H1 (cell line): ENCODE results near the gene GLYR1. TPM values are rescaled to one million over a fixed set of nuclear protein-coding genes. Genes with fewer than 3 reads are reported as not detected.

Experiments used
- CTCF ChIA-PET: fragments of 300-600 bp; sonication (Branson Sonifier 250); formaldehyde crosslinking; loops from one replicate; lab custom pipeline; 2021; ENCODE audit not compliant: partially characterized antibody; lab: Charles Lee
- POLR2A ChIA-PET: fragments of 300-600 bp; sonication (Branson Sonifier 250); formaldehyde crosslinking; loops from one replicate; lab custom pipeline; 2021; ENCODE audit warnings: inconsistent platforms; ENCODE audit not compliant: partially characterized antibody; lab: Charles Lee
- DNase-seq, 2 experiments: peaks; one replicate each; pipeline versions ENCODE4 v3.0.0 to v3.0.0-alpha.2; 2010 to 2022; ENCODE audit warnings: low spot score in 2 of 2, low read depth in 1 of 2, mixed read lengths in 1 of 2
- FAIRE-seq: peaks from 2 replicates; lab custom pipeline; 2011; peaks lifted over from hg19 to GRCh38; lab: Jason Lieb, UNC
- H2AFZ ChIP-seq: 2 replicates; pipeline ENCODE4 v1.8.1; 2012; ENCODE audit warnings: low read length, inconsistent platforms
- H2AK5ac ChIP-seq: 2 replicates; pipeline ENCODE4 v1.6.1; 2013; ENCODE audit warnings: low read depth, low read length
- H2BK120ac ChIP-seq: replicated peaks from 2 replicates; pipeline ENCODE3; 2013; ENCODE audit warnings: low read depth, low read length, inconsistent platforms
- H2BK12ac ChIP-seq: 2 replicates; pipeline ENCODE4 v1.6.1; 2013; ENCODE audit warnings: low read depth, low read length
- H2BK15ac ChIP-seq: 2 replicates; pipeline ENCODE4 v1.6.1; 2013; ENCODE audit warnings: low read length
- H2BK20ac ChIP-seq: 2 replicates; pipeline ENCODE4 v1.6.1; 2013; ENCODE audit warnings: low read length
- H2BK5ac ChIP-seq: 2 replicates; pipeline ENCODE4 v1.6.1; 2013; ENCODE audit warnings: low read depth, low read length
- H3K14ac ChIP-seq: 2 replicates; pipeline ENCODE4 v1.6.1; 2013; ENCODE audit warnings: inconsistent platforms; ENCODE audit not compliant: insufficient read length
- H3K18ac ChIP-seq: 2 replicates; pipeline ENCODE4 v1.6.1; 2013; ENCODE audit warnings: low read length; ENCODE audit errors: extremely low read depth
- H3K23ac ChIP-seq: 2 replicates; pipeline ENCODE4 v1.6.1; 2013; ENCODE audit warnings: inconsistent platforms; ENCODE audit not compliant: insufficient read length
- H3K23me2 ChIP-seq: 2 replicates; pipeline ENCODE4 v1.6.1; 2013; ENCODE audit warnings: low read depth, low read length
- H3K27ac ChIP-seq: 2 replicates; pipeline ENCODE4 v1.6.1; 2011; ENCODE audit warnings: low read depth, low read length, inconsistent platforms
- H3K27me3 ChIP-seq, 4 experiments: replicated peaks in 1 of 4; 1 replicate in 1 of 4; 2 replicates in 3 of 4; pipeline versions ENCODE4 v1.6.1 to v1.8.1; 2011 to 2013; ENCODE audit warnings: low read length in 3 of 4, mild to moderate bottlenecking in 3 of 4, inconsistent platforms in 2 of 4, mixed read lengths in 2 of 4, moderate library complexity in 1 of 4; ENCODE audit not compliant: control insufficient read depth in 3 of 4, insufficient read depth in 3 of 4; ENCODE audit errors: extremely low read depth in 1 of 4
- H3K36me3 ChIP-seq, 4 experiments: 2 replicates each; pipeline versions ENCODE4 v1.6.1 to v1.8.1; 2011 to 2013; ENCODE audit warnings: mild to moderate bottlenecking in 4 of 4, low read length in 3 of 4, moderate library complexity in 2 of 4, control low read depth in 1 of 4, inconsistent platforms in 1 of 4; ENCODE audit not compliant: insufficient read depth in 4 of 4, control insufficient read depth in 2 of 4
- H3K4ac ChIP-seq: replicated peaks from 2 replicates; pipeline ENCODE3; 2013; ENCODE audit warnings: low read length, low read depth, mixed read lengths, inconsistent platforms; ENCODE audit not compliant: insufficient read length
- H3K4me1 ChIP-seq, 4 experiments: replicated peaks in 1 of 4; 1 replicate in 1 of 4; 2 replicates in 3 of 4; pipeline versions ENCODE4 v1.6.1 to v1.8.1; 2011 to 2013; ENCODE audit warnings: low read length in 3 of 4, inconsistent platforms in 2 of 4, mixed read lengths in 1 of 4; ENCODE audit not compliant: insufficient read depth in 4 of 4, control insufficient read depth in 3 of 4
- H3K4me2 ChIP-seq, 2 experiments: 2 replicates each; pipeline versions ENCODE4 v1.6.1 to v1.8.1; 2011 to 2013; ENCODE audit warnings: low read depth in 2 of 2, low read length in 2 of 2, control low read depth in 1 of 2, inconsistent platforms in 1 of 2, mild to moderate bottlenecking in 1 of 2; ENCODE audit not compliant: insufficient read depth in 1 of 2
- H3K4me3 ChIP-seq, 4 experiments: fragments of 200-600, 300-600 bp in 1 of 4; sonication (generic), shearing (Covaris generic), sonication (Bioruptor Twin) in 1 of 4; 2 replicates each; pipeline versions ENCODE4 v1.5.1 to v1.8.1; 2011 to 2016; ENCODE audit warnings: low read length in 4 of 4, low read depth in 3 of 4, control low read depth in 2 of 4, inconsistent platforms in 2 of 4, mild to moderate bottlenecking in 2 of 4, mixed read lengths in 1 of 4, moderate library complexity in 1 of 4; ENCODE audit not compliant: insufficient read depth in 2 of 4; ENCODE audit errors: extremely low read depth in 1 of 4
- H3K56ac ChIP-seq: replicated peaks from 2 replicates; pipeline ENCODE3; 2013; ENCODE audit warnings: low read depth, mild to moderate bottlenecking, mixed read lengths, low read length, inconsistent platforms; ENCODE audit not compliant: insufficient read length
- H3K79me1 ChIP-seq: 2 replicates; pipeline ENCODE4 v1.6.1; 2013; ENCODE audit warnings: low read depth, low read length, control low read depth
- H3K79me2 ChIP-seq, 2 experiments: 2 replicates each; pipeline versions ENCODE4 v1.6.1 to v1.8.1; 2012 to 2013; ENCODE audit warnings: low read length in 2 of 2, mild to moderate bottlenecking in 2 of 2, inconsistent platforms in 1 of 2; ENCODE audit not compliant: insufficient read depth in 2 of 2, control insufficient read depth in 1 of 2
- H3K9ac ChIP-seq, 4 experiments: replicated peaks in 1 of 4; 1 replicate in 1 of 4; 2 replicates in 3 of 4; pipeline versions ENCODE4 v1.6.1 to v1.8.1; 2011 to 2013; ENCODE audit warnings: low read depth in 3 of 4, low read length in 3 of 4, control low read depth in 2 of 4, mild to moderate bottlenecking in 2 of 4, moderate library complexity in 2 of 4, inconsistent platforms in 1 of 4; ENCODE audit errors: extremely low read depth in 1 of 4
- H3K9me3 ChIP-seq, 2 experiments: 2 replicates each; pipeline versions ENCODE4 v1.6.1 to v1.8.1; 2012 to 2013; ENCODE audit warnings: mild to moderate bottlenecking in 2 of 2, moderate library complexity in 2 of 2, control low read depth in 1 of 2, inconsistent platforms in 1 of 2, low read depth in 1 of 2, low read length in 1 of 2, mixed read lengths in 1 of 2; ENCODE audit not compliant: insufficient read depth in 2 of 2
- H4K20me1 ChIP-seq, 2 experiments: replicated peaks in 1 of 2; 2 replicates each; pipeline versions ENCODE3 to v1.8.1; 2011 to 2013; ENCODE audit warnings: inconsistent platforms in 2 of 2, low read length in 2 of 2, mild to moderate bottlenecking in 1 of 2; ENCODE audit not compliant: insufficient read depth in 2 of 2, control insufficient read depth in 1 of 2
- H4K5ac ChIP-seq: 2 replicates; pipeline ENCODE4 v1.6.1; 2013; ENCODE audit warnings: low read length, low read depth, mixed read lengths, inconsistent platforms; ENCODE audit not compliant: insufficient read length
- H4K8ac ChIP-seq: 2 replicates; pipeline ENCODE4 v1.8.0; 2013; ENCODE audit warnings: mild to moderate bottlenecking, moderate library complexity, low read length, inconsistent platforms; ENCODE audit not compliant: insufficient read depth; ENCODE audit errors: extremely low read depth
- H4K91ac ChIP-seq: replicated peaks from 2 replicates; pipeline ENCODE3; 2013; ENCODE audit warnings: low read length, mixed read lengths, inconsistent platforms; ENCODE audit not compliant: insufficient read length
- EGR1 ChIP-seq: IDR thresholded peaks from 2 replicates; pipeline ENCODE4 v1.6.1; 2011; ENCODE audit warnings: low read depth, low read length, borderline replicate concordance
- TAF7 ChIP-seq: optimal IDR thresholded peaks from 2 replicates; pipeline ENCODE3; 2011; ENCODE audit warnings: low read depth, mild to moderate bottlenecking, inconsistent platforms, low read length, moderate library complexity, borderline replicate concordance
- WGBS, 2 experiments: shearing (Covaris generic) in 1 of 2; methylation state at CpG; one replicate each; pipeline versions ENCODE4 v1.1.6 to v1.1.7; 2013 to 2015; ENCODE audit warnings: low lambda C conversion rate in 2 of 2, mixed read lengths in 2 of 2, inconsistent platforms in 1 of 2, low coverage in 1 of 2, missing lambda C conversion rate in 1 of 2; ENCODE audit not compliant: insufficient replicate concordance in 2 of 2, insufficient coverage in 1 of 2, insufficient read length in 1 of 2; ENCODE audit errors: extremely low coverage in 1 of 2, missing lambda C conversion rate in 1 of 2; 5-methylcytosine and 5-hydroxymethylcytosine counted together
- polyA plus RNA-seq, 7 experiments: library from polyadenylated mRNA; depleted of rRNA in 3 of 7; stranded (reverse) in 5 of 7; unstranded in 2 of 7; fragments of >200 nt in 5 of 7; fragments of 200-250 nt in 2 of 7; gene quantifications; 1 replicate in 5 of 7; 2 replicates in 1 of 7; 4 replicates in 1 of 7; pipeline versions ENCODE4 v1.2.1 to v1.2.3, GENCODE V29; 2011 to 2013; ENCODE audit warnings: missing spikeins in 2 of 7, mixed read lengths in 2 of 7
- total RNA-seq: library from RNA; stranded (reverse); fragmentation: NEBNext Ultra II Directional; extraction: Animal tissue kit (Norgen Biotek cat#: 25700); gene quantifications from 2 replicates; pipeline ENCODE4 v1.2.1, GENCODE V29; 2021

Gene GLYR1
- total and polyA plus RNA-seq, 2 of the 8 experiments (the other 6 are each of a cell fraction or from before 2014, with no cell fraction given), result 50.2 to 115 TPM

GRCh38 chr16:4890026-4890425, 42.9 kb upstream of the GLYR1 start:
- Histone ChIP-seq H3K4me2 (no peak overlapping the region), H2AK5ac (no peak overlapping the region), H2BK120ac (no peak overlapping the region), H2BK12ac (no peak overlapping the region), H3K4ac (no peak overlapping the region), H3K36me3 (peaks cover 5 to 52% (median 27%) of the 10 kb centered on the region in 4 experiments; a peak in 5 of 8 replicates), H3K27ac (no peak overlapping the region), H4K8ac (no peak overlapping the region), H4K91ac (no peak overlapping the region), H3K27me3 (no peaks in the 10 kb centered on the region), H3K4me1 (no peaks in the 10 kb centered on the region), H2BK20ac (no peak overlapping the region), H4K20me1 (peaks cover 0 to under 1% of the 10 kb centered on the region in 2 experiments), H3K23me2 (no peaks in the 10 kb centered on the region), H3K79me2 (no peaks in the 10 kb centered on the region), H3K9me3 (no peaks in the 10 kb centered on the region), H3K4me3 (no peak overlapping the region), H3K23ac (no peak overlapping the region), H3K14ac (no peak overlapping the region), H3K79me1 (no peaks in the 10 kb centered on the region), H3K18ac (no peak overlapping the region), H3K56ac (no peak overlapping the region), H2BK5ac (no peak overlapping the region), H4K5ac (no peak overlapping the region), H3K9ac (no peak overlapping the region), H2AFZ (no peak overlapping the region), H2BK15ac (no peak overlapping the region)
- 87% methylated on average over 11 of the region's 11 CpGs; no CpG with 5 or more reads in 1 of the 2 experiments for WGBS, 2 experiments
- FAIRE-seq, result no peak
- ChIA-PET POLR2A (interaction anchor here (1.0 to 1.5 kb wide), 2 partner anchors 23 to 58 kb away, joined by 3 read pairs; no protein-coding TSS in a partner anchor), CTCF (interaction anchor here (1.1 to 3.5 kb wide), 5 partner anchors 12 to 66 kb away, joined by 3 to 15 read pairs (median 5); no protein-coding TSS in a partner anchor)
- DNase-seq, result no peak
- TF ChIP-seq EGR1 (no peak), TAF7 (no peak)
